Lower leg skin (tissue), 3 donors: ENCODE data around the gene RFC5.

Experiments
- POLR2A ChIP-seq, 2 donors: fragments of 450-650 bp; IDR thresholded peaks; one replicate each; pipeline ENCODE4 v1.6.1; 2016 to 2017; ENCODE audit warnings: antibody characterized with exemption in 2 of 2, mild to moderate bottlenecking in 1 of 2, moderate library complexity in 1 of 2
- TF ChIP-seq, protein P1 (sequence below), 3 donors: fragments of 450-650 bp; IDR thresholded peaks; one replicate each; pipeline ENCODE4 v1.5.1; 2016; ENCODE audit warnings: antibody characterized with exemption in 3 of 3, mild to moderate bottlenecking in 3 of 3, moderate library complexity in 2 of 3

DNA sequence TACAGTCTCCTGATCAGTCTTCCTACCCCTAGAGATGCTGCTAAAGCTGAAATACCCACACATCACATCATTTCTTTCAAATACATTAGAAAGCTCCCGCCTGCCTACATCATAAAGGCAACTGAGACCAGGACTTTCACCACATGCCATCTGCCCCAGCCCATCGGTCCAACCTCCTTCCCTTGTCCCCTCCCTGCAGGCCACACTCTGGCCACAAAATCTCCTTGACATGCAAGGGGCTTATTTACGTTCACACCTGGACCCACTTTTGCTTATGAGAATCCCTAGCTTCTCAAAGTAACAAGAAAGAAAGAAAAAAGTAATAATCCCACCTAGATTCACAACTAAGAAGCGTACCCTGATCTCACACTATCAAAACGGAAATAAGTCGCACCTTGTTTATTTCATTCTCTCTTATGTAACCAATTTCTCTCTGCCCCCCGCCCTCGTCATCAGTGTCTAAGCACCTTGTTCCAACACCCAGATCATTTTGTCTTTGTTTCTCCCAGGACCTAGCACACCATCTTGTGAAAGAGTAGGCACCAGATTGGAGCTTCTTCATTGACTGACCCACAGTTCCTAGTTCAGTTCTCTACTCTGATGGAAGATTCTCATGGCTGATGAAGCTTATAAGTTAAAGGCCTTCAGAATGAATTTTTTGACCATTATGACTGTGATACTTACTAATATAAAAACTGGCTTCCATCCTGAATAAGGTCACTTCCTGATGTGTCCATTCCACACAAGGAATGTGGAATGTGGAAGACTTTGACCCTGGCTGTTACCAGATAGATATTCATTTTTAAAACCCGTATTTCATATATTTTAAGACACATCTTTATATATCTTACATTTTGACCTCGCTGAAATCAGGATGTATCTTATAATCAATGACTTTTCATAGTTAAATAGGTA is 36.8 kb downstream of the RFC5 start:
- TF ChIP-seq, protein P1, sequence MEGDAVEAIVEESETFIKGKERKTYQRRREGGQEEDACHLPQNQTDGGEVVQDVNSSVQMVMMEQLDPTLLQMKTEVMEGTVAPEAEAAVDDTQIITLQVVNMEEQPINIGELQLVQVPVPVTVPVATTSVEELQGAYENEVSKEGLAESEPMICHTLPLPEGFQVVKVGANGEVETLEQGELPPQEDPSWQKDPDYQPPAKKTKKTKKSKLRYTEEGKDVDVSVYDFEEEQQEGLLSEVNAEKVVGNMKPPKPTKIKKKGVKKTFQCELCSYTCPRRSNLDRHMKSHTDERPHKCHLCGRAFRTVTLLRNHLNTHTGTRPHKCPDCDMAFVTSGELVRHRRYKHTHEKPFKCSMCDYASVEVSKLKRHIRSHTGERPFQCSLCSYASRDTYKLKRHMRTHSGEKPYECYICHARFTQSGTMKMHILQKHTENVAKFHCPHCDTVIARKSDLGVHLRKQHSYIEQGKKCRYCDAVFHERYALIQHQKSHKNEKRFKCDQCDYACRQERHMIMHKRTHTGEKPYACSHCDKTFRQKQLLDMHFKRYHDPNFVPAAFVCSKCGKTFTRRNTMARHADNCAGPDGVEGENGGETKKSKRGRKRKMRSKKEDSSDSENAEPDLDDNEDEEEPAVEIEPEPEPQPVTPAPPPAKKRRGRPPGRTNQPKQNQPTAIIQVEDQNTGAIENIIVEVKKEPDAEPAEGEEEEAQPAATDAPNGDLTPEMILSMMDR (IDR thresholded peaks at IDR 0.05), result no peak
- TF ChIP-seq POLR2A (IDR thresholded peaks at IDR 0.05), result no peak
